ENCODE measurements around the gene PRUNE1.

Gene PRUNE1

DNA sequence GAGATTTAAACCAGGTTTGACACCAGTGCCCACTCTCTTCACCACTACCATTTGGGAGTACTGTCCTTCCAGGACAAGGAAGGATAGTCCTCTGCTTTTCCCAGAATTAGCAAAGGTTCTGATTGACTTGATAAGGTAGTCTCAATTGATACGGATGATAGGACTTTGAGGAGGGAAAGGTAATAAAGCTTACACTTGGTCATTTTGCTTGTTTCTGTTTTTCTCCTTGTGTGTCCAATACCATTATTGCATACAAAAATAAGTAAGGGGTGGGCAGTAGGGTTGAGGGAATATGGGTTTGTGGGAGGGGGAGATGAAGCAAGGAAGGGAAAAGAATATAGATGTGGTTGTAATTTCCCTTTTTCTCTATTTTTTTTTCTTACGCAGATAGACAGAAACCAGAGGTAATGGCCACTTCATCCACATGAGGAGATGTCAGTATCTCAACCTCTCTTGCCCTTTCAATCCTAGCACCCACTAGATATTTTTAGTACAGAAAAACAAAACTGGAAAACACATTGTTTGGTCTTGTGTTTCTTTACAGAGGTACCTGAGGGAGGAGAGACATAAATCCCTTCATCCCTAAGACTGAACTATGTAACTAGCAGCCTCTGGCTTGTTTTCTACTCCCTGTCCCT lies 41.9 kb downstream of the PRUNE1 start:
- no peak for DNase-seq (ENCODE audit: low read depth)

GRCh38 chr1:151051356-151052009 lies 43.2 kb downstream of the PRUNE1 start:
- no peak for DNase-seq (ENCODE audit: low read depth)

- no peak for DNase-seq (ENCODE audit: low read depth)
These were observed 46.8 kb downstream of the PRUNE1 start for GRCh38 chr1:151054971-151055547.

GRCh38 chr1:151055581-151055980 lies 47.3 kb downstream of the PRUNE1 start:
- DNase-seq (ENCODE audit: low read depth), result no peak

GRCh38 chr1:151056149-151056548 lies 47.9 kb downstream of the PRUNE1 start:
- no peak for DNase-seq (ENCODE audit: low read depth)

- DNase-seq (ENCODE audit: low read depth), result no peak
These were observed 50.4 kb downstream of the PRUNE1 start for GRCh38 chr1:151058692-151059091.

- no peak for DNase-seq (ENCODE audit: low read depth)
These were observed 51.1 kb downstream of the PRUNE1 start, which contains the start of gene CDC42SE1 for GRCh38 chr1:151059109-151060006. CDC42SE1 (minus strand) TSS chr1:151059622; CDS start chr1:151055730, 3,892 bp downstream.

GRCh38 chr1:151060007-151060656 lies 51.9 kb downstream of the PRUNE1 start, which contains the start of gene MLLT11:
MLLT11 (plus strand) TSS chr1:151060397; CDS start chr1:151067225, 6,828 bp downstream.
- DNase-seq (ENCODE audit: low read depth), result no peak

DNA sequence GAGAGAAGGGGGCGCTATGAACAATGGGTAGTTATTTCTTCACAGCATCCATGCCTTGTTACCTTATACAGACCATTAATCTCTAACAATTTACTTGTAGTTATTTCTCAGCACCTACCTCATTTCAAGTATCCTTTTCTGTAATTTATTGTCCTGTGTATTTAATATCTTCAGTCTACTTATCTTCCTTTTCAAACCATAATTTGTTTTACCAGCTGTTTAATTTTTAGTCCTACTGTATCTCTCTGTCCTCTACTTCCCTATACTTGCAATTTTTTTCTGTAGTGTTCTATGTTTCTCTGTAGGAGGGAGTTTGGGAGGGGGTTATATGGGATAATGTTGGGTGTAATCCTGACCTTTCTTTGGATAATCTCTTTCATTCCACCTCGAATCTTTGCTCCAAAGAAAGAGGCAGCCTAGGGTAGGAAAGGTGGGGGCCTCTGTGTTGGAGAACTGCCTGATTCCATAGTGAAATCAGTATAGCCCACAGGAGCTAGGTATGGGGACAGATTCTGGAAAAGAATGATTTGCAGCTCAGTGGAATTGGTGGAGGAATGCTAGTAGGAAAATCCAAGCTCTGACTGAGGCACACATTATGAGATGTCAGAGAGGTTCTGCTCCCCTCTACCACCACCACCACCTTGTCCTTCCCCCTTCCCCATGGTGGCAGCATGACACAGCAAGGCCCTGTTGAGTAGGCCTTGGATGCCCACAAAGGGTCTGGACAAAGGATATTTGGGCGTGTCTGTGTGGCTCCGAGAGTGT lies 52.6 kb downstream of the PRUNE1 start:
- DNase-seq (ENCODE audit: low read depth), result no peak

- no peak for DNase-seq (ENCODE audit: low read depth)
These were observed 53.5 kb downstream of the PRUNE1 start for GRCh38 chr1:151061704-151062103.

DNA sequence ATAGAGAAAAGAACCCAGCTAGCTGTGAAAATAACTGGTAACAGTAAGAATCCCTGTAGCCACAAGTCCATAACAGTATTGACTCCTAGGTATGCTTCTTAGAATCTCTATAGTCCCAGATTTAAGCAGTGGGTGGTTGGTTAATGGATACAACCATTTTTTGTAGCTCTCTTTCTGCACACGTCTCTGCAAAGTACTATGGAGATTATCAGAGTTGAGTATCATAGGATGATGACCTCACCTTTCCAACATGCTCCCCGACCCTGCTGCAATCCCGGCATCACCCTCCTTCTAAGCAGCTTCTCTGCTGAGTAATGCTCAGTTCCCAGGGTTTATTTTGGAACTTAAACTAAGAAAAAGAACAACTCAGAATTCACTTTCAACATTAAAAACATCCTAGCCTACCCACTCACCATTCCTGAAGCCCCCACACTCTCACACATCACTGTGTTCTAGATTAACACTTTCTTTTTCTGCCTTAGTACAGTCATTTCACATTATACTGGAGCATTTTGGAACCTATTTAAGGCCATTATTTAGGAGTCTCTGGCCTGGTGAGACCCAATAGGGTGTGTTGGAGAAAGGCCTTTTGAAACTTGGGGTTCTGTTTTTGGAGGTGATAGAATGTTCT lies 54.6 kb downstream of the PRUNE1 start:
- no peak for DNase-seq (ENCODE audit: low read depth)

- no peak for DNase-seq (ENCODE audit: low read depth)
These were observed 56.9 kb downstream of the PRUNE1 start for GRCh38 chr1:151065089-151065645.

- DNase-seq (ENCODE audit: low read depth), result no peak
These were observed 58.9 kb downstream of the PRUNE1 start for GRCh38 chr1:151067185-151067584.

DNA sequence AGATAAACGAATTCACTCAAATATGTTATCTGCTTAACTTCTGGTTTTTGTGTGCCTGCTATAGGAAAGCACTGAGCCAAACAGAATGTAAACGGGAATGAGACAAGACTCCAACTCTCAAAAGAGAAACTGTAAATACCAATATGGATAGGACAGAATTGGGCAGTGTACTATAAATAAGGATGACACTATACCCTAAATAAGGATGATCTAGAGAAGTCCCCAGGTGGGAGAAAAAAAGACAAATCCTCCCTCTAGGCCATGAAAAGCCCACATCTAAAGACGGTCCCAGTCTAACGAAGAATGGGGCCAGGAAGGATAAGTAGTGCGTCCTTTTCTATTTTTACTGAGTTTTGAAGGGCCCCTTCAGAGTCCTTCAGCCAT lies 60.8 kb downstream of the PRUNE1 start:
- no peak for DNase-seq (ENCODE audit: low read depth)

- DNase-seq (ENCODE audit: low read depth), result no peak
These were observed 62.4 kb downstream of the PRUNE1 start, which contains the start of gene GABPB2 for GRCh38 chr1:151070474-151071276. GABPB2 (plus strand) TSS chr1:151070761; CDS start chr1:151088190, 17,429 bp downstream.

GRCh38 chr1:151072224-151072623 lies 64.0 kb downstream of the PRUNE1 start:
- no peak for DNase-seq (ENCODE audit: low read depth)

Data from HS-27A (cell line).